CD14-positive monocyte (primary cell): ENCODE measurements around the gene CENATAC. TPM values are rescaled to one million over a fixed set of nuclear protein-coding genes. Genes with fewer than 3 reads are reported as not detected.

Experiments used
- DNase-seq, 3 donors: peaks; one replicate each; pipeline ENCODE4 v3.0.0-alpha.2; 2011 to 2022
- H2AFZ ChIP-seq: 2 replicates; pipeline ENCODE4 v1.6.0; 2012; ENCODE audit warnings: mild to moderate bottlenecking, low read depth, low read length, inconsistent platforms; ENCODE audit not compliant: insufficient read depth, poor library complexity, severe bottlenecking
- H3K27ac ChIP-seq, 2 donors: 1 replicate in 1 of 2; 2 replicates in 1 of 2; pipeline ENCODE4 v1.5.1; 2012 to 2013; ENCODE audit warnings: low read length in 2 of 2, control low read depth in 1 of 2, inconsistent platforms in 1 of 2, low read depth in 1 of 2, mild to moderate bottlenecking in 1 of 2
- H3K27me3 ChIP-seq, 2 donors: one replicate each; pipeline versions ENCODE4 v1.6.0 to v1.6.1; 2011 to 2013; ENCODE audit warnings: low read length in 2 of 2; ENCODE audit not compliant: control insufficient read depth in 2 of 2, insufficient read depth in 2 of 2
- H3K36me3 ChIP-seq, 2 donors: replicated peaks in 1 of 2; 1 replicate in 1 of 2; 2 replicates in 1 of 2; pipeline versions ENCODE4 v1.5.1 to v1.6.1; 2012 to 2013; ENCODE audit warnings: low read length in 2 of 2, control low read depth in 1 of 2, inconsistent platforms in 1 of 2, mild to moderate bottlenecking in 1 of 2; ENCODE audit not compliant: insufficient read depth in 2 of 2, control insufficient read depth in 1 of 2
- H3K4me1 ChIP-seq, 2 donors: 1 replicate in 1 of 2; 2 replicates in 1 of 2; pipeline versions ENCODE4 v1.5.1 to v1.6.1; 2012 to 2013; ENCODE audit warnings: low read length in 2 of 2, control low read depth in 1 of 2, inconsistent platforms in 1 of 2, mild to moderate bottlenecking in 1 of 2, moderate library complexity in 1 of 2; ENCODE audit not compliant: insufficient read depth in 2 of 2, control insufficient read depth in 1 of 2
- H3K4me2 ChIP-seq: replicated peaks from 2 replicates; pipeline ENCODE3; 2012; ENCODE audit warnings: low read length, moderate library complexity, mild to moderate bottlenecking; ENCODE audit not compliant: poor library complexity, severe bottlenecking; ENCODE audit errors: extremely low read depth
- H3K4me3 ChIP-seq, 3 experiments: fragments of 200-600 bp in 1 of 3; sonication (generic) in 1 of 3; replicated peaks in 1 of 3; 1 replicate in 2 of 3; 2 replicates in 1 of 3; pipeline ENCODE4 v1.5.1; 2011 to 2013; ENCODE audit warnings: low read length in 3 of 3, mild to moderate bottlenecking in 3 of 3, control low read depth in 2 of 3, low read depth in 2 of 3, inconsistent platforms in 1 of 3, moderate library complexity in 1 of 3
- H3K79me2 ChIP-seq: 2 replicates; pipeline ENCODE4 v1.6.0; 2012; ENCODE audit warnings: mild to moderate bottlenecking, control low read depth, inconsistent platforms, low read length, moderate library complexity; ENCODE audit not compliant: insufficient read depth
- H3K9ac ChIP-seq: 2 replicates; pipeline ENCODE4 v1.6.0; 2017; ENCODE audit warnings: low read length, mild to moderate bottlenecking; ENCODE audit not compliant: insufficient read depth, poor library complexity, severe bottlenecking
- H3K9me3 ChIP-seq, 2 donors: replicated peaks in 1 of 2; 1 replicate in 1 of 2; 2 replicates in 1 of 2; pipeline versions ENCODE4 v1.5.1 to v1.6.1; 2012 to 2013; ENCODE audit warnings: low read length in 2 of 2, control low read depth in 1 of 2; ENCODE audit not compliant: control insufficient read depth in 1 of 2, insufficient read depth in 1 of 2
- H4K20me1 ChIP-seq: 2 replicates; pipeline ENCODE4 v1.6.0; 2012; ENCODE audit warnings: mild to moderate bottlenecking, low read length, control low read depth, moderate library complexity; ENCODE audit not compliant: insufficient read depth
- H3K27ac Mint-ChIP-seq, 7 donors: one replicate each; pipeline ENCODE4 v1.8.0; 2020; ENCODE audit warnings: mild to moderate bottlenecking in 7 of 7, mixed read lengths in 7 of 7, moderate library complexity in 6 of 7, inconsistent platforms in 2 of 7
- H3K27me3 Mint-ChIP-seq, 3 donors: one replicate each; pipeline ENCODE4 v1.8.0; 2021 to 2022; ENCODE audit warnings: low read depth in 3 of 3, mild to moderate bottlenecking in 3 of 3, mixed read lengths in 3 of 3, moderate library complexity in 3 of 3, inconsistent platforms in 1 of 3
- H3K36me3 Mint-ChIP-seq, 2 donors: one replicate each; pipeline ENCODE4 v1.8.0; 2020; ENCODE audit warnings: mixed read lengths in 2 of 2, inconsistent platforms in 1 of 2, mild to moderate bottlenecking in 1 of 2
- H3K4me1 Mint-ChIP-seq: one replicate; pipeline ENCODE4 v1.8.0; 2020; ENCODE audit warnings: mild to moderate bottlenecking, mixed read lengths
- H3K4me3 Mint-ChIP-seq, 2 donors: one replicate each; pipeline ENCODE4 v1.8.0; 2020; ENCODE audit warnings: mild to moderate bottlenecking in 2 of 2, mixed read lengths in 2 of 2, moderate library complexity in 1 of 2
- H3K9me3 Mint-ChIP-seq, 7 donors: one replicate each; pipeline ENCODE4 v1.8.0; 2020 to 2022; ENCODE audit warnings: mixed read lengths in 7 of 7, mild to moderate bottlenecking in 6 of 7, moderate library complexity in 6 of 7, inconsistent platforms in 2 of 7
- WGBS: methylation state at CpG from one replicate; pipeline ENCODE4 v1.1.5; 2013; ENCODE audit warnings: missing lambda C conversion rate; ENCODE audit not compliant: insufficient coverage; 5-methylcytosine and 5-hydroxymethylcytosine counted together
- intact Hi-C, 2 donors: fragments of 100-400 bp; cut with micrococcal nuclease; formaldehyde crosslinking; loops; one replicate each; pipeline versions ENCODE4 v1.15.0 to v1.15.1; 2023
- polyA plus RNA-seq, 3 donors: library from polyadenylated mRNA; depleted of rRNA in 1 of 3; unstranded in 2 of 3; stranded (reverse) in 1 of 3; fragments of 300-500 nt in 2 of 3; fragments of >200 nt in 1 of 3; fragmentation: Illumina TruSeq in 2 of 3; gene quantifications; 1 replicate in 2 of 3; 2 replicates in 1 of 3; pipeline ENCODE4 v1.2.3, GENCODE V29; 2012 to 2021
- TF ChIP-seq, protein P1 (sequence below): fragments of 200-600 bp; IDR thresholded peaks from one replicate; pipeline ENCODE4 v1.8.0; 2022; ENCODE audit warnings: antibody characterized with exemption, mild to moderate bottlenecking

Gene CENATAC
- polyA plus RNA-seq, 3 donors, result 2.7 to 47.8 (median 4.1) TPM

DNA sequence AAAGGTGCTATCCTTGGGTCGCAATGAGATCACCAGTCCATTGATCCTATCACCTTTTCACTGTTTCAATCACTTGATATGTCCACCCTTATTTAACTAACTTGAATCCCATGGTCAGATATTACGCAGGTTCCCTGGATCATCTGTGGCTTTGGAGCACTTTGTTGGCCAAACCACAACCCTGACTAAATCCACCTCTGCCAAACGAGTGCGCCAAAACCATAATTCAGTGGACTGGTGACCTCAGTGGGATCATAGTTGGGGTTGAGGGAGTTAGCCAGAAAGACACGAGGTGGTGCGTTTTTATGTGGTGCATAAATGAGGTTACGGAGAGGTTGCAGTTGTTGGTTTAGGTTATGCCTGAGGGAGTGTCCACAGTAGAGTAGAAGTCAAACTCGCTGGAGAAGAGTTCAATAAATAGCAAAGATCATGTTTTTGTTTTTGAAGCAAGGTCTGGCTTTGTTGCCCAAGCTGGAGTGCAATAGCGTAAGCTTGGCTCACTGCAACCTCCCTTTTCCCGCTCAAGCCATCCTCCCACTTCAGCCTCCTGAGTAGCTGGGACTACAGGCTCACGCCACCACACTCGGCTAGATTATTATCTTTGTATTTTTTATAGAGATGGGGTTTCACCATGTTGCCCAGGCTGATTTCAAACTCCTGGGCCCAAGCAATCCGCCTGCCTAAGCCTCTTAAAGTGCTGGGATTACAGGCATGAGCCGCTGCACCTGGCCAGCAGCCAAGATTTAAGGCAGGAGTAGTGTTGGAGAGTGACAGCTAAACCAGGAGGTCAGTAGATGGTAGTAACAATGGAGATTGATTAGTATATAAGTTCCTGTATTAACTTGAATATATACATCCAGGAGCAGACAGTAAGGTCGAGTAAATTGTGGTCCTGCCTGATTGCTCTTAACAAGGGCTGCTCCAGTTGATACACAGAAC is 21.9 kb upstream of the CENATAC start:
- Mint-ChIP-seq H3K9me3 (peaks cover 0 to 13% (median 0%) of the 10 kb centered on the region in 7 donors), H3K27me3 (peaks cover 17 to 29% (median 17%) of the 10 kb centered on the region in 3 donors), H3K4me3 (no peak overlapping the region), H3K36me3 (no peaks in the 10 kb centered on the region), H3K4me1 (peaks cover 16% of the 10 kb centered on the region), H3K27ac (no peak overlapping the region)
- Histone ChIP-seq H3K36me3 (no peaks in the 10 kb centered on the region), H3K27me3 (no peaks in the 10 kb centered on the region), H3K79me2 (no peaks in the 10 kb centered on the region), H3K4me1 (peaks cover 16 to 19% of the 10 kb centered on the region in 2 donors), H3K4me2 (no peak overlapping the region), H3K9me3 (peaks cover 0 to 3% of the 10 kb centered on the region in 2 donors), H3K4me3 (no peak overlapping the region), H3K9ac (no peak overlapping the region), H3K27ac (no peak overlapping the region), H4K20me1 (no peaks in the 10 kb centered on the region), H2AFZ (no peak overlapping the region)
- no peak for DNase-seq
- TF ChIP-seq, protein P1, sequence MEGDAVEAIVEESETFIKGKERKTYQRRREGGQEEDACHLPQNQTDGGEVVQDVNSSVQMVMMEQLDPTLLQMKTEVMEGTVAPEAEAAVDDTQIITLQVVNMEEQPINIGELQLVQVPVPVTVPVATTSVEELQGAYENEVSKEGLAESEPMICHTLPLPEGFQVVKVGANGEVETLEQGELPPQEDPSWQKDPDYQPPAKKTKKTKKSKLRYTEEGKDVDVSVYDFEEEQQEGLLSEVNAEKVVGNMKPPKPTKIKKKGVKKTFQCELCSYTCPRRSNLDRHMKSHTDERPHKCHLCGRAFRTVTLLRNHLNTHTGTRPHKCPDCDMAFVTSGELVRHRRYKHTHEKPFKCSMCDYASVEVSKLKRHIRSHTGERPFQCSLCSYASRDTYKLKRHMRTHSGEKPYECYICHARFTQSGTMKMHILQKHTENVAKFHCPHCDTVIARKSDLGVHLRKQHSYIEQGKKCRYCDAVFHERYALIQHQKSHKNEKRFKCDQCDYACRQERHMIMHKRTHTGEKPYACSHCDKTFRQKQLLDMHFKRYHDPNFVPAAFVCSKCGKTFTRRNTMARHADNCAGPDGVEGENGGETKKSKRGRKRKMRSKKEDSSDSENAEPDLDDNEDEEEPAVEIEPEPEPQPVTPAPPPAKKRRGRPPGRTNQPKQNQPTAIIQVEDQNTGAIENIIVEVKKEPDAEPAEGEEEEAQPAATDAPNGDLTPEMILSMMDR, result no peak
- 97% methylated on average over 9 of the region's 15 CpGs for WGBS
- intact Hi-C loops, result no loop called here

DNA sequence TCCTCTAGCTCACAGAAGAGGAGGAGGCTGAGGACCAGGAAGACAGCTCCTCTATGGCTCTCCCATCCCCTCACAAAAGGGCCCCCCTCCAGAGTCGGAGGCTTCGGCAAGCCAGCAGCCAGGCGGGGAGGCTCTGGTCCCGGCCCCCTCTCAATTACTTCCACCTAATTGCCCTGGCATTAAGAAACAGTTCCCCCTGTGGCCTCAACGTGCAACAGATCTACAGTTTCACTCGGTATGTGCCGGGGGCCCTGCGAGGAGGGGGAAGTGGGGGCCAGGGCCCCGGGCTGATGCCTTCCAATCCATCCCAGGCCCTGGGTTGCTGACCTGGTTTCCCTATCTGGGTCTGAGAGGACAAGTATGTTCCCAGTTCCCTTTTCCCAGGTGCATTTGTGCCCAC is 18.5 kb upstream of the CENATAC start:
- peaks cover 8 to 12% (median 10%) of the 10 kb centered on the region in 3 donors for H3K27me3 Mint-ChIP-seq

More for the DNA sequence above, 18.5 kb upstream of the CENATAC start:
- Mint-ChIP-seq H3K9me3 (no peaks in the 10 kb centered on the region), H3K4me3 (no peak overlapping the region), H3K27ac (peak overlapping the region in 2 of 7 donors; percentile 6 to 10), H3K4me1 (peaks cover 17% of the 10 kb centered on the region), H3K36me3 (no peaks in the 10 kb centered on the region)
- Histone ChIP-seq H3K9ac (no peak overlapping the region), H3K4me2 (no peak overlapping the region), H2AFZ (peak overlapping the region; percentile 52), H3K36me3 (no peaks in the 10 kb centered on the region), H3K27me3 (no peaks in the 10 kb centered on the region), H4K20me1 (no peaks in the 10 kb centered on the region), H3K9me3 (no peaks in the 10 kb centered on the region), H3K79me2 (no peaks in the 10 kb centered on the region), H3K4me3 (no peak overlapping the region), H3K27ac (no peak overlapping the region), H3K4me1 (peaks cover 16 to 19% of the 10 kb centered on the region in 2 donors)
- intact Hi-C loops, result no loop called here
- WGBS, result 0% methylated on average over 7 of the region's 9 CpGs
- DNase-seq, result no peak
- TF ChIP-seq, protein P1, result no peak
